NCI-H2107 treated with DMSO at 0.1 percent for 48 hours (cell line): Measurements from ENCODE around the gene ETS1.

Experiments used
- DNase-seq: peaks from one replicate; lab custom pipeline; 2025; ENCODE audit not compliant: unreplicated experiment; lab: John Stamatoyannopoulos, UW

The ETS1 gene

GRCh38 chr11:128570632-128571031 is 16.7 kb downstream of the ETS1 start:
- no peak for DNase-seq

GRCh38 chr11:128569291-128569690 is 18.1 kb downstream of the ETS1 start:
- no peak for DNase-seq

GRCh38 chr11:128568166-128568778 is 19.1 kb downstream of the ETS1 start:
- no peak for DNase-seq

GRCh38 chr11:128567130-128567529 is 20.2 kb downstream of the ETS1 start:
- DNase-seq, result no peak

GRCh38 chr11:128565881-128566280 is 21.5 kb downstream of the ETS1 start:
- DNase-seq, result no peak

GRCh38 chr11:128564642-128565245 is 22.6 kb downstream of the ETS1 start:
- no peak for DNase-seq

- no peak for DNase-seq
Measured at GRCh38 chr11:128563942-128564641, 23.3 kb downstream of the ETS1 start.

- DNase-seq, result no peak
Measured at GRCh38 chr11:128563308-128563707, 24.1 kb downstream of the ETS1 start.

- DNase-seq, result no peak
Measured at GRCh38 chr11:128559496-128560103, 27.8 kb downstream of the ETS1 start.

GRCh38 chr11:128555606-128556005 is 31.8 kb downstream of the ETS1 start:
- DNase-seq, result no peak

GRCh38 chr11:128553662-128554362 is 33.5 kb downstream of the ETS1 start:
- no peak for DNase-seq

GRCh38 chr11:128552783-128553661 is 34.3 kb downstream of the ETS1 start:
- DNase-seq, result no peak

- DNase-seq, result no peak
Measured at GRCh38 chr11:128551611-128552335, 35.6 kb downstream of the ETS1 start.

- DNase-seq, result peak; percentile 82
Measured at GRCh38 chr11:128551058-128551457, 36.3 kb downstream of the ETS1 start.

- DNase-seq, result peak; percentile 24
Measured at GRCh38 chr11:128550261-128550821, 37.0 kb downstream of the ETS1 start.

GRCh38 chr11:128549256-128549944 is 38.0 kb downstream of the ETS1 start:
- DNase-seq, result no peak

GRCh38 chr11:128548649-128549255 is 38.6 kb downstream of the ETS1 start:
- no peak for DNase-seq

GRCh38 chr11:128547946-128548648 is 39.3 kb downstream of the ETS1 start:
- no peak for DNase-seq
